NCI-H460 (cell line): ENCODE results near the gene ZNF580. TPM values are rescaled to one million over a fixed set of nuclear protein-coding genes. Genes with fewer than 3 reads are reported as not detected.

Experiments used
- DNase-seq: peaks from one replicate; pipeline ENCODE4 v3.0.0-alpha.2; 2016; ENCODE audit warnings: low read depth; ENCODE audit errors: extremely low read depth
- total RNA-seq: library from RNA; depleted of rRNA; stranded (reverse); fragments of >200 nt; shearing (Covaris generic); gene quantifications from 2 replicates; pipeline ENCODE4 v1.2.3, GENCODE V29; 2014

The ZNF580 gene
- total RNA-seq, 1 experiment from 2014 or later = 8.9 TPM

DNA sequence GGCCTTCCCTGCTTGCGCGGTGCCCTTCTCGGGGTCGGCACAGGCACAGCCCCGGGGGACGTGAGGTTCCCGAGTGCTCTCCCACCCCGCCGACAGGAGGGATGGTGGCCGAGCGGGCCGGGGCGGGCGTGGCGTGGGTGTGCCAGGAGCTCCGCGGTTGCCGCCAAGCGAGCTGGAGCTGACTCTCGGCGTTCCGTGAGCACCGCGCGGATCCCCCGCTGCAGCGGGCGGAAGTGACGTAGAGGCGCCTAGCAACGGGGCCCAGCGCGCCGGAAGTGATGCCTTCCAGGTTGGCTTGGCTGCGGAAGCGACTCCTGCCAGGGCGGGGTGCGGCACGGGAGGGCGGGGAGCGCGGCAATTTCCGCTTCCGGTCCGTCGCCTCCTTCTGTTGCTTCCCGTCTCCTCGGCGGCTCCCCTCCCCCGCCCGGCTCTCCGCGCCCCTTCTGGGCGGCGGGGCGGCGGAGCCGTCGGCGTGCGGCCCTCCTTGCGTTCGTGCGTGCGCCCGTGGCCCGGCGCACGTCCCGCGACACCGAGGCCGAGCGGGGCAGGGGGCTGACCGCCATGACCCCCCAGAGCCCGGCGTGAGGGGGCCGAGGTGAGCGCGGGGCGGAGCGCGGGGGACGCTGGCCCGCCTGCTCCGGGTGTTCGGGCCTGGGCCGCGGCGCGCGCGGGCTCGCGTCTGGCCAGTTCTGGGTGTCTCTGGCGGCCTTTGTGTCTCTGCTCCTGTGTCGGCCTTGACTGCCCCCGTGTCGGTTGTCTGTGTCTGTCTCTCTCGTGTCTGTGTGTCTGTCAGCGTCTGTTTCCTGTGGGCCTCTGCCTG lies 34.2 kb downstream of the ZNF580 start, which contains the start of gene EPN1:
EPN1 (plus strand) TSS at position 386 of the 820 bp plus-strand sequence. CDS start 3,402 bp downstream, outside the sequence.
- peak; percentile 93 for DNase-seq

DNA sequence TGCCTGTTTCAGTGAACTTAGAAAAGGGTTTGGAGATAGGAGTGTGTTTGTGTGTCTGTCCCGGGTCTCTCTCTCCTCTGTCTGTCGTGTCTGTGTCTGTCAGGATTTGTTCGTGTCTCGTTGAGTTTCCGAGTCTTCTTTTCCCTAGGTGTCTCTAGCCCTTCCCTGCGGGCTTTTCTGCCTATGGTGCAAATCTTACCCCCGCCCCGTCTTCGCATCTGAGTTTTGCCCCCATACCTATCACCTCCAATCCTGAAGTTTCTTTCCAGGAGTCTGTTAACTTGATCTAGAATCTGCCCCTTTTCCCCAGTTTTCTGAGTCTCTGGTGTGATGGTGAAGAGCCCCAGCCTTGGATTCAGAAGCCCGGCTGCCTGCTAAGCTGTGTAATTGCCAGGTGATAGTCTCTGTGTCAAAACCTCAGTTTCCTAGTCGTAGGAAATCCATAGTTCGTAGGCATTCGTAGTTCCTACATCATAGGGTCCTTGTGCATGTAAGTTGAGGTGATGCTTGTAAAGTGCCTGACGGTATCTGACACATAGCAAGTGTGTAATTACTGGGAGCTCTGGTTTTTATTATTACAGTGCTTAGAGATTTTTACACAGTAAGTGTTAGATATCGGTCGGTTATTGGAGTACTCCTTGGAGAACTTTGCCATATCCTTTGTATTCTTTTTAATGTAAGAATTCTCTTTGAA lies 35.0 kb downstream of the ZNF580 start:
- no peak for DNase-seq

DNA sequence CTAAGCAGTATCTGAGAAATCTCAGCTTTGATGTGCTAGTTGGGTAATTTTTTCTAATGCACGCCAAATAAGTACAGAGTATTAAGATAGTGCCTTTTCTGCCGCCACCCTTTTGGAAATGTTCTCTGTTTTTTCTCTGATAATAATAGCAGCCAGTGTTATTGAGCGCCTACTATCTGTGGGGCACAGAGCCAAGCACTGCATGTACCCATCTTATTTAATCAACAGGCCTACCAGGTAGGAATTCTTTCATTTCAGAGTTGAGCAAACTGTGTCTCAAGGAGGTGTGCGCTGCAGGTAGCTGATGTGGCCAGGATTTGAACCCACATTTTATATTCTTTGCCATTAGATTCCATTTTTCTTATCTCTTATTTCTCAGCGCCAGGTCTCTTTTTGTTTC lies 35.6 kb downstream of the ZNF580 start:
- no peak for DNase-seq

DNA sequence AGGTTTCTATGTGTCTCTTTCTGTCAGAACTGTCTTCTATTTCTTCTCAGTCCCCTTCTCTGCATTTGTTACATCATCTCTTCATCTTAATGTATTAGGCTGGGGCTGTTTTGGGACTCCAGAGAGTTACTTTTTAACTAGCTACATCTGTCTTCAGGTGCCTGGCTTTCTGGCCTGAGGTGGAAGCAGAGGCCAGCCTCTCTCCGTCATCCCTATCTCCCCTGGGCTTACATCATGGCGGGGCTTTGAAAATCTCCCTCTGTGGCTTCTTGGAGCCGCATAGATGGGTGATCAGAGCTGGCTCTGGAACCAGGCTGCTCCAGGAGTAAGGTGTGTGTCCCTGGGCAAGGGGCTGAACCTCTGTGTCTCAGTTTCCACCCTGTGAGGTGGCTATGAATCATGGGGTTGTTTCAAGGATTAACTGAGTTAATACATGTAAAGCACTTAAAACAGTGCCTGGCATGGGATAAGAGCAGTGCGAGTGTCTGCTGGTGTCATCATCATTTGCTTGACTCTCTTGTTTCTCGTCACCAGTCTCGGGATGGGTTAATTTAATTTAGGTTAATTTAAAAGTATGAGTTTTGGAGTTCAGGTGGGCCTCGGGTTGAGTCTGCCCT lies 36.2 kb downstream of the ZNF580 start:
- no peak for DNase-seq

DNA sequence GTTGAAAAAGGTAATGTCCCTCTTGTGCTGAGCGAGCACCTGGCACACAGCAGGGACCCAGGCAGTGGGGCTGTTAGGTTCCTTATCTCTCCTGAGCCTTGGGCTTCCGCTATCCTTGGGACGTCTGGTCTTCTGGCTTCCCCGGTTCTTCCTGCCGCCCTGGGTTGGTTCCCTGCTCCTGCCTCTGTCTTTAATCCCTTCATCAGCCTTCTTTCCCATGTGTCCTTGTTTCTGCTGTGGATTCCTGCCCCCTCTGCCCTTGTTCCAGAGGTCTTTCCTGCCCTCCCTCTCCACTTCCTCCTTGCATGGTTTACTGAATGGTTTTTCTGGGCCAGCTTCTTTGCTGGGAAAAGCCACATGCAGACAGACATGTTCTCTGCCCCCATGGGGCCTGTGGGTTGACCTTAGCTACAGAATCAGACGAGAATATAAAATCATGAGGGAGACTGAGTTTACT lies 36.8 kb downstream of the ZNF580 start:
- DNase-seq = no peak

DNA sequence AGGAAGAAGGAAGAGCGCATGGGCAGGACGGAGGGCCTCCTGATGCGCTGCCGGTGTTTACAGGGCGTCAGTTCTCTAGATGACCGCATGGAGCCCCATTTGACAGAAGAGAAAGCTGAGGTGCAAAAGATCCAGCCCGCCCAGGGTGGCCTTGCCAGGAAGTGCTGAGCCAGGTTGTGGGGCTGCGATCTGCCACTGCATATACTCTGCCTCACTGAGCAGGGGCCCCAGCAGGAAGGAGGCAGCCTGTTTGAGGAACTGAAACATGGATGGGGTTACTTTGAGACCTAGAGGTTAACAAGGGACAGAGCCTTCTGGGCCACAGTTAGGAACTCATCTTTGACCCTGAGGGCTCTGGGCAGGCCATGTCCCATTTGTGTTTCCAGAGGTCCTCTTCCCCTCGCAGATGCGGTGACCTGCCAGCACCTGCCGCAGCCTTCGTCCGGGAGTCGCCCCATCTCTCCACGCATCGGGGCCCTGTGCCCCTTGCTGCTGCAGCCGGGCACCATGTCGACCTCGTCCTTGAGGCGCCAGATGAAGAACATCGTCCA lies 37.4 kb downstream of the ZNF580 start:
- DNase-seq = no peak

DNA sequence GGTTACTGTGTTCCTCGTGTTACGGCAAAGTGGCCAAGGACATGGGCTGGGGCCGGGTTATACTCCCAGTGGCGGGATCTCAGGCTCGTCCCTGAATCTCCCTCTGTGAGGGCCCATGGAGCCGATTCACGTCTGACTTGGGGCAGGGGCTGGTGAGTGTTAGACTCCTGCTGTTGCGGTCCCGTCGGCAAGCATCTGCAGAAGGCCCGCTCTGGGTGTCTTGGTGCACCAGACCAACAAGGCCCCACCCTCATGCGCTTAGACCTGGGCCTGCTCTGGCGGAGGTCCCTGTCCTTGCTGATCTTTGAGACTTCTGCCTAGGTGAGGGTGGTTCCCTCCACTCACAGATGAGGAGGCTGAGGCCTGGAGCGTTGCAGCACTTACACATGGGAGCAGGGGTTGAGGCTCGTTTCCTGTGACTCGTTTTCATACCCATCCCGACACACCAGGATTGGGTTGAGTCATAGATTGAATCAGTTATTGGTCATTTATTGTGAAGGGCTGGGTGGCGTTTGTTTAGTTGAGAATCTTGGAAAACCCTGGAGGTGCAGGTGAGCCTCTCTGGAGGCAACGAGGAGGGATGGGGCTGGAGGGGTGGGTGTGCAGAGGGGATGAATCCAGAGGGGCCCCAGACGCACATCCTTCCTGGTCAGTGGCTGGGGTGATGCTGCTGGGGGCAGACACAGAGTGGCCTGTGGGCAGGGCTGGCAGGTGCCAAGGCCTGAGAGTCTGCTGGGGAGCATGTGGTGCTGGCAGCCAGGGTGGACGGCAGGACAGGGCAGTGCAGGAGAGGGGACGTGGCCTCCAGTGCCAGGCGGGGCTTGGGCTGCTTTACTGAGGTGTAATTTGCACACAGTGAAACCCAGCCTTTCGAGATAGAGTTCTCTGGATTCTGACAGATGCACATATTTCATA lies 38.8 kb downstream of the ZNF580 start:
- no peak for DNase-seq

DNA sequence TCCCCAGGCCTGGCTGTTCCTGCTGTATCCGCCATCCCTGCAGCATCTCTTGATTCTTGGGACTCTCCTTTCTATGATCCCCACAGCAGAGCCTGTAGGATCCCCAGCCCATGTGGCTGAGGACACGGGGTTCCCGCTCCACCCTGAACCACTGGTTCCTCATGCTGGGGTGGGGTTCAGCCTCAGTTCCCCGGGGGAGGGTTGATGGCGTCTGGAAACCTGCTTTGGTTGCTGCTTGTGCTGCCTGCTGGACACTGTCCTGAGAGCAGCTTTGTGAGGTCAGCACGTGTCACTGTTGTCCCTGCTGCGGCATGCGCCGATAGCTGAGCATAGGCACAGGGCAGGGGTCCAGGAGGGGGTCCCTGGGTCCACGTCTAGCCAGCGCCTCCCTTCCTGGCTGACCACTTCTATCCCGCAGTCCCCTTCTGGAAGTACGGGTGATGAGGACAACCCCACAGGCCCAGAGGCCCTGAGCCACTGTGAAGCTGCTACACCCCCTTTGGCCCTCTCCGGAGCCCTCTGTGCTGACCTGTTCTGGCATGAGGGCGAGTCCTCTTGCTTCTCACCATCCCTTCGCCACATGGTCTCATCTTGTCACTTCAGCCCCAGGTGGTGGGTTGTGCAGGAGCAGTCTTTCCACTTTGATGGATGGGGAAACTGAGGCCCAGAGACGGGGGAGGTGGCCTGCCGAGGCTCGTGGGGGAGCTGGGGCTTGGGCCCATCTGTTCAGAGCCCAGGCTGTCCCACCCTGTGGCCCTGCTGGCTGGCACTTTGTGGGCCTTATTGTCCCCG lies 39.7 kb downstream of the ZNF580 start:
- no peak for DNase-seq

DNA sequence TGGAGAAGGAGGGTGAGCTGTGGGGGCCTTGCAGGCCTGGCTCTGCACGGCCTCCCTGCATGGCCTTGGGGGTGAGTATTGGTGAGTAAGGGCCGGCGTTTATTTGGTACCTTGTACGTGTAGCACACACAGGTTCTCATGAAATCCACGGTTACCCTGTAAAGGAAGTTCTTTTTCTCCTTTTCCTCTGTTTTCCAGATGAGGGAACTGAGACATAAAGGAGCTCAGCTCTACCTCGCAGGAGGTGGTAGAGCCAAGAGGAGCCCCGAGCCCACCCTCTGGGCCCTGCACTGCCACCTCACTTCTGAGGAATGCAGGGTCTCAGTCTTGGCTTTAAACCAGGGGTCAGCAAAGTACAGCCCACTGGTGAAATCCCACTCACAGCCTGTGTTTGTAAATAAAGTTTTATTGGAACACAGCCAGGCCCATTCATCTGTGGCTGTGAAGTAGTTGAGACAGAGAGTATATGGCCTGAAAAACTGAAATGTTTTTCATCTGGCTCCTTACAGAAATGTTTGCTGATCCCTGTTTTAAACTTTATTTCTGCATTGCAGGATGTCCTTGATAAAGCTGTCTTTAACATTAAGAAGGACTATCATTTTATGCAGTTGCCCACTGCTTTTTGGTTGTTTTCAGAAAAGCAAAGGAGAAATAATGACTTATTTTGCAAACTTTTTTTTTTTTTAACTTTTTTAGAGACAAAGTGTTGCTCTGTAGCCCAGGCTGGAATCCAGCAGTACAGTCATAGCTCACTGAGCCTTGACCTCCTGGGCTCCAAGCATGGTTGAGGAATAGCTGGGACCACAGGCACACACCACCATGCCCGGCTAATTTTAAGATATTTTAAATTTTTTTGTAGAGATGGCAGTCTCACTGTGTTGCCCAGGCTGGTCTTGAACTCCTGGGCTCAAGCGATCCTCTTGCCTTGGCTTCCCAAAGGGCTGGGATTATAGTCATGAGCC lies 40.6 kb downstream of the ZNF580 start:
- DNase-seq = no peak

DNA sequence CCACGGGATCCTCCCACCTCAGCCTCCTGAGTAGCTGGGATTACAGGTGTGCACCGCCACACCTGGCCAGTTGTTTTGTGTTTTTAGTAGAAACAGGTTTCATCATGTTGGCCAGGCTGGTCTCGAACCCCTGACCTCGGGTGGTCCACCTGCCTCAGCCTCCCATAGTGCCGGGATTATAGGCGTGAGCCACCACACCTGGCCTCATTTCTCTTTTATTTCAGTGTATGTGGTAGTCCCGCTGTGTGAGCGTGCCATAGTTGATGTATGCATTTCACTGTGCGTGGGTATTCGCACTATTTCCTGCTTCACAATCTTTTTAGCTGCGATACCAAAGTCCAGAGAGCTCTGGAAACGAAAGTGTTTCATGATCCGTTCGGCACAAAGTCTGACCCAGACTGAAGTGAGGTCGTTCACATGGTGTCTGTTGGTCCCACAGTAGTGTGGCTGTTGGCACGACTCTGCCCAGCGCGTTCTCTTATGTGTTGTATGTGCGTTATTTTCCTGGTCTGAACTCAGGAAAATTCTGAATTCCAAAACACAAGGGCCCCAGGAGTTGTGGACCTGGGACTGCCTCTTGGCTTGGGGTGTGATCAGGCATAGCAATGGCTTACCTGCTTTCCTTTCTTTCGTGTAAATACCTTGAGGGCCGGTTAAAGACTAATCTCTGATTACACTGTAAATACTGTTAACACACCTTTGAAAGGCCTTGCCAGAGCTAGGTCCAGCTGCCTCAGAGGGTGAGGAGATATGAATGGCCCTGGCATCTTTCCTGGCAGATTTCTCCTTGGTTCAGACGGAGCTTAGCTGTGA lies 42.9 kb downstream of the ZNF580 start:
- DNase-seq = no peak

DNA sequence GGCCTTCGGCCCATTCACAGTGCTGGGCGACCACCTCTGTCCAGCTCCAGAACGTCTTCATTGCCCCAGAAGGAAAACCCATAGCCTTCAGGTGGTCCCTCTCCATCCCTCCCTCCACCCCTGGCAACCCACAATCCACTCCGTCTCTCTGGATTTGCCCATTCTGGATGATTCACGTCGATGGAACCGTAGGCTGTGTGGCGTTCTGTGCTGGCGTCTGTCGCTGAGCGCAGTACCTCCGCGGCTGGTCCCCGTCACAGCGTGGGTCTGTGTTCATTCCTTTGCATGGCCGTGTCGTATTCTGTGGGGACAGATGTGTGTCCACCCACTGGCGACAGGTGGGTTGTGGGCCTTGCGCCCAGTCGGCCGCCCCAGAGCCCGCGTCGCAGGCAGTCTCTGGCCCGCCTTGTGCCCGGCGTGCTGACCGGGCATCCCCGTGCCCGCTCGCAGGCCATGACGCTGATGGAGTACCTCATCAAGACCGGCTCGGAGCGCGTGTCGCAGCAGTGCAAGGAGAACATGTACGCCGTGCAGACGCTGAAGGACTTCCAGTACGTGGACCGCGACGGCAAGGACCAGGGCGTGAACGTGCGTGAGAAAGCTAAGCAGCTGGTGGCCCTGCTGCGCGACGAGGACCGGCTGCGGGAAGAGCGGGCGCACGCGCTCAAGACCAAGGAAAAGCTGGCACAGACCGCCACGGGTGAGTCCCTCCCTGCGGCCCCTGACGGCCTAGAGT lies 44.3 kb downstream of the ZNF580 start:
- DNase-seq = no peak

DNA sequence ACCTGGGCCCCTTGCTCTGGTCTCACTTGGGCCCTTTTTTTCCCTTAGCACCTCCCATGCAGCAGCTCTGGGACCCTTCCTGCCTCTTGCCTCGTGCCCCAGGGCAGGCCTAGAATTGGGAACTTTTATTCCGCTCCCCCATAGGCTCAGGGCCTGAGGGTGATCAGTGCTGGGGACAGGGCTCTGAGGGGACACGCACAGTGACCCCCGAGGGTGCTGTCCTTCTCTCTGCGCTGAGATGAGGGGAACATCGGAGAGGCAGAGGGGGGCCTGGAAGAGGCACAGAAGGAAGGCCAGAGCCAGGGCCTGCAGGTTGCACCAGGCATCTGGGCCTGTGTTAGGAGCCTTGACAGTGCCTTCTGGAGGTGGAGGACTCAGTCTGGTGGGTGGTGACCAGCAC lies 45.0 kb downstream of the ZNF580 start:
- no peak for DNase-seq

DNA sequence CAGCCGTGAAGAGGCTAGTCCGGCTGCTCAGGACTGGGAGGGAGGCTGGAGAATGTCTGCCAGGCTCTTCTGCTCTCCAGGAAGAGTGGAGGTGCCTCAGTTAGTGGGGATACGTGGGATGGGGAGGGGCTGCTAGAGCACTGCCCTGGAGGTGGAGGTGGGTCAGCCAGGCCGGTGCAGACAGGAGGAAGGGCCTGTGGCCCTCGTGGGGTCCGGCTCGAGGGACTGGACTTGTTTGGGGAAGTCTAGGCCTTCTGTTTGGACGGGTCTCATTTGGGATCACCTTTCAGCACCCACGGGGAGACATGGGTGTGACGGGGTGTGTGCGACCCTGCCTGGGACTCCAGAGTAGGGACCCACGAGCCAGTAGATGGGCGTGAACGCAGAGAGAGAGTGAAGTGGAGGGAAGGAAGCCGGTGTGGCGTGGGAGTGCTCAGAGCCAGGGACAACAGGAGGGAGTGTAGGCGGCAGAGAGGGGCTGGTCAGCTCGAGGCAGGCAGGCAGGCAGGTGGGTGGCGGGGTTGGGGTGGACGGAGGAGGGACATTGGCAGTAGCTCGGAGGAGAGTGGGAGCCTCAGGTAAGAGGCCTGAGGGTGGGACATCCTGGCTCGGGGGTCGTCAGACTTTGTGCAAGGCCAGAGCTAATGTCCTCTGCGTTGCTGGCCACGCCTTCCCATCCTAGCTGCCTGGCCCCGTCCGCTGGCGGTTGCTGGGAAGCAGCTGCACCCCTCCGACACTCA lies 45.7 kb downstream of the ZNF580 start:
- DNase-seq = no peak

DNA sequence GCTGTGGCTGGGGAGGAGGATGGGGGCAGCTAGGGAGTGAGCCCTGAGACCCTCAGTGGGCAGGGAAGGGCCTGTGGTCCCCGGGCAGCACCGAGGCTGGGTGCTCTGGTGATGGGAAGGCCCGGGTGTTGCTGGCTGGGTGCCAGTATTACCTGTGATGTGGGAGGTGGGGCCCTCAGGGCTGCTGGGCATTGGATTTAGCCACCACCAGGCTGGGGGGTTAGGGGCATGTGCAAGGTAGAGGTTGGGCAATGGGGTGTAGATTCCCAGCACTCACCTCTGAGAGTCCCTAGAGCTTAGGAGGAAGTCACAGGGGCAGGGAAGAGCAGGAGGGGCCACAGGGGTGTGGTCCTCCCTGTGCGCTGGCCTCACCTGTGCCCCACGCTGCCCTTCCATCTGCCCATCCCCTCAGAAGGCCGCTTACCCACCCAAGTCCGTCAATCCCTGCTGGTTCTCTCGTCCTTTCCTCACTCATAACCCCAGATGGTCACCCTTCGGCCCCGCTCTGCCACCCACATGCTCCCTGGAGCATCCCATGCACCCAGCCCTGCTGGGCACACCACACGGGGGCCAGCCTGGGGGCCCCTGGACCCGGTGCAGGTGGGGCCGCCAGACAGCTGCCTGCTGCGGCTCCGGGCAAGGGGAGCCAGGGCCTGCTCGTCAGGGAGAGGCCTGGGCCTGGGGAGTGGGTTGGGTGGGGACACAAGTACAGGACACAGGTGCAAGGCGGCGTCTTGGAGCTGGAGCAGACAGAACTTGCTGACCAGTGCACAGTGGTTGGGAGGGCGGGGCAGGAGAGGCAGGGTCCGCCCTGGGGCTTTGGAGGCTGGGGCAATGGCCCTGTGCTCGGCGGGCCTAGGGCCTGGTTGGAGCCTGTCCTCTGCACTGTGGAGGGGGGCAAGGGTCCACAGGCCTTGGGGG lies 46.7 kb downstream of the ZNF580 start:
- DNase-seq = no peak
